ENCODE measurements around the gene BRI3BP. TPM values are rescaled to one million over a fixed set of nuclear protein-coding genes. Genes with fewer than 3 reads are reported as not detected.
"Not testable (repeated sequence)": the region's sequence is repeated elsewhere in the genome, so short reads cannot be mapped to it uniquely, and the experiment has no call there.

Gene BRI3BP
- total RNA-seq, 2 donors from 2014 or later: 5.9 to 8.0 TPM

DNA sequence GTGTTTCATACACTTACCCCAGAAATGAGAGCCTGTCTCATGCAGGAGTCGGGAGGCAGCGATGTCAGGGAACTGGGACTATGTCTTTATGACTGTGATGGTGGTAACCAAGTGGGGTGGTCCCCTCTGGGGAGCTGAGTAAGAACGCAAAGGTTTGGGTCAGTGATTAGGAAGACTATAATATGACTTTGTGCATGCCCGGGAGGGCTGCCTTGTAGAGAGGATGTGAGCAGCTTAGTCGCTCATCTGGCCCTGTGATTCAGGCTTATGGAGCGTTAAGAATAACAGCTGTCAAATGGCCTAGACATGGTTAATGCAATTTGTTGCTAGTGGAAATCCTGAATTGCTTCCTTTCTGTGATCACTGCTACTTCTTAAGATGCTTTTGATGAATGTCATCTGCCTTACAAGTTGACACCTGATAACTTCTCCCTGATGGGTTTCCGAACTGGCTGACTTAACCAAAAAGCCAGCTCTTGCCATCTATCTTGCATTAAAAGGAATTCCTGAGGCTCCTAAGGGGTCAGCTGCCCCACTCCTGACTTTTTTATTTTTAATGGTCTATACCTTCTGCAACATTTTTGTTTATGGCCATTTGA, 36.4 kb downstream of the BRI3BP start:
- Histone ChIP-seq H3K27ac (no peak overlapping the region), H3K36me3 (replicated peaks in 1 of 2; ENCODE audit: insufficient read depth in 1 of 2, low read depth in 2 of 2) (no peaks in the 10 kb centered on the region), H3K9me3 (no peaks in the 10 kb centered on the region), H3K4me1 (no peaks in the 10 kb centered on the region), H3K27me3 (no peaks in the 10 kb centered on the region), H3K4me3 (no peak overlapping the region)
- TF ChIP-seq POLR2A (IDR thresholded peaks at IDR 0.05): no peak
- TF ChIP-seq, protein P1, sequence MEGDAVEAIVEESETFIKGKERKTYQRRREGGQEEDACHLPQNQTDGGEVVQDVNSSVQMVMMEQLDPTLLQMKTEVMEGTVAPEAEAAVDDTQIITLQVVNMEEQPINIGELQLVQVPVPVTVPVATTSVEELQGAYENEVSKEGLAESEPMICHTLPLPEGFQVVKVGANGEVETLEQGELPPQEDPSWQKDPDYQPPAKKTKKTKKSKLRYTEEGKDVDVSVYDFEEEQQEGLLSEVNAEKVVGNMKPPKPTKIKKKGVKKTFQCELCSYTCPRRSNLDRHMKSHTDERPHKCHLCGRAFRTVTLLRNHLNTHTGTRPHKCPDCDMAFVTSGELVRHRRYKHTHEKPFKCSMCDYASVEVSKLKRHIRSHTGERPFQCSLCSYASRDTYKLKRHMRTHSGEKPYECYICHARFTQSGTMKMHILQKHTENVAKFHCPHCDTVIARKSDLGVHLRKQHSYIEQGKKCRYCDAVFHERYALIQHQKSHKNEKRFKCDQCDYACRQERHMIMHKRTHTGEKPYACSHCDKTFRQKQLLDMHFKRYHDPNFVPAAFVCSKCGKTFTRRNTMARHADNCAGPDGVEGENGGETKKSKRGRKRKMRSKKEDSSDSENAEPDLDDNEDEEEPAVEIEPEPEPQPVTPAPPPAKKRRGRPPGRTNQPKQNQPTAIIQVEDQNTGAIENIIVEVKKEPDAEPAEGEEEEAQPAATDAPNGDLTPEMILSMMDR (IDR thresholded peaks at IDR 0.05): no peak
- intact Hi-C loops (cut with DNase I): no loop called here
- ATAC-seq (no peak), DNase-seq (no peak)
- WGBS, 2 donors: 85 to 97% methylated on average over 7 of the region's 7 CpGs

DNA sequence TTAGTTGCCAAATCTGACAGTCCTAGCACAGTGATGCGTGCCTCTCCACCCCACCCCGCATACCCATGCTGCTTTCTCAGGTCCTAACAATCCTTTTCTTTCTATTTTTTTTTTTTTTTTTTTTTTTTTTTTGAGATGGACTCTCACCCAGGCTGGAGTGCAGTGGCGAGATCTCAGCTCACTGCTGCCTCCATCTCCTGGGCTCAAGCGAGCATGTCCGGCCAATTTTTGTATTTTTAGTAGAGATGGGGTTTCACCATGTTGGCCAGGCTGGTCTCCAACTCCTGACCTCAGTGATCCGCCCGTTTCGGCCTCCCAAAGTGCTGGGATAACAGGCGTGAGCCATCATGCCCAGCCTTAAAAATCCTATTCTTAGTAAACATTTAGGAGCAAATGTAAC, 38.0 kb downstream of the BRI3BP start:
- 81 to 90% methylated on average over 9 of the region's 9 CpGs for WGBS, 2 donors
- intact Hi-C loops (cut with DNase I); ATAC-seq: not testable (repeated sequence)

DNA sequence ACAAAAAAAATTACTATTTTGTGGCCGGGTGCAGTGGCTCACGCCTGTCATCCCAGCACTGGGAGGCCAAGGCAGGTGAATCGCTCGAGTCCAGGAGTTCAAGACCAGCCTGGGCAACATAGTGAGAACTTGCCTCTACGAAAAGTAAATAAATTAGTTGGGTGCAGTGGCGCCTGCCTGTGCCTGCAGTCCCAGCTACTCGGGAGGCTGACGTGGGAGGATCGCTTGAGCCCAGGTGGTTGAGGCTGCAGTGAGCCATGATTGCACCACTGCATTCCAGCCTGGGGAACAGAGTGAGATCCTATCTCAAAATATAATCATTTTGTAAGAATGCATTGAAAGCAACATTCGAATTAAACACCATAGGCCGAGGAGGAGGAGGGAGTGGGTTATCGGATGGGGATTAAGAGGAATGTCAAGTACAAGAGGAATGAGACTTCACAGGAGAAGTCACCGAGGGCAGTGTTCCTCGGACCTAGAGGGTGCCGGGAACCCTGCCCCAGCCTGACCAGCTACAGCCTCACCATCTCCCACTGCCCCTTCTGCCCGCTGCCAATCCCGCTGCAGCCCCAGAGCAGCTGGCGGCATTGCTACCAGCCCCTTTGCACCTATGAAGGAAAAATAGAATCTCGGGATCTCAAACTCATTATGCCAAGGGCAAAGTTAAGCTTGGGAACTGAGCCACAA, 39.2 kb downstream of the BRI3BP start:
- ATAC-seq: no peak
- TF ChIP-seq, protein P1 (IDR thresholded peaks at IDR 0.05): no peak
- no peak for TF ChIP-seq POLR2A (IDR thresholded peaks at IDR 0.05)
- intact Hi-C loops (cut with DNase I): no loop called here
- Histone ChIP-seq H3K4me1 (no peaks in the 10 kb centered on the region), H3K27ac (no peak overlapping the region), H3K9me3 (no peaks in the 10 kb centered on the region), H3K36me3 (replicated peaks in 1 of 2; ENCODE audit: insufficient read depth in 1 of 2, low read depth in 2 of 2) (no peaks in the 10 kb centered on the region), H3K27me3 (no peaks in the 10 kb centered on the region), H3K4me3 (no peak overlapping the region)
- no peak for DNase-seq
- 88 to 90% methylated on average over 19 of the region's 19 CpGs for WGBS, 2 donors

More for the DNA sequence above, 38.0 kb downstream of the BRI3BP start:
- not testable (repeated sequence) for H3K4me1 ChIP-seq; H3K36me3 ChIP-seq (replicated peaks in 1 of 2; ENCODE audit: insufficient read depth in 1 of 2, low read depth in 2 of 2); H3K27me3 ChIP-seq; H3K27ac ChIP-seq; H3K9me3 ChIP-seq; DNase-seq; H3K4me3 ChIP-seq

DNA sequence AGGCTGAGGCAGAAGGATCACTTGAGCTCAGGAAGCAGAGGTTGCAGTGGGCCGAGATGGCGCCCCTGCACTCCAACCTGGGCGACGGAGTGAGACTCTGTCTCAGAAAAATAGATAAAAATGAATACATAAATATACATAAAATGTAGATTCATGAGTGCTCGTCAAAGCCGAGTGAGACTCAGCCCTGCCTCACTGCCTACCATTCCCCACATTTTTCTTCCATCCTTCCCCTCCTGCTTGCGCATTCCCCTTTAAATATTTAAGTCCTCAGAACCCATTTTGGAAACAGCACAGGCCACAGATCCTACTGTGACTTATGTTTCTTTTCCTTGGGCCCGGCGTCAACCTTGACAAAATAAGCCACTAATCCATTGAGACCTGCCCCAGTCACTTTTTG, 39.8 kb downstream of the BRI3BP start:
- ATAC-seq: no peak
- H3K36me3 ChIP-seq (replicated peaks in 1 of 2; ENCODE audit: insufficient read depth in 1 of 2, low read depth in 2 of 2): no peaks in the 10 kb centered on the region
- no peak overlapping the region for H3K4me3 ChIP-seq
- no peak for DNase-seq
- intact Hi-C loops (cut with DNase I): no loop called here
- TF ChIP-seq, protein P1 (IDR thresholded peaks at IDR 0.05): no peak
- WGBS, 2 donors: 89 to 91% methylated on average over 9 of the region's 9 CpGs
- no peak overlapping the region for H3K27ac ChIP-seq
- H3K9me3 ChIP-seq: no peaks in the 10 kb centered on the region
- no peaks in the 10 kb centered on the region for H3K27me3 ChIP-seq
- no peaks in the 10 kb centered on the region for H3K4me1 ChIP-seq

DNA sequence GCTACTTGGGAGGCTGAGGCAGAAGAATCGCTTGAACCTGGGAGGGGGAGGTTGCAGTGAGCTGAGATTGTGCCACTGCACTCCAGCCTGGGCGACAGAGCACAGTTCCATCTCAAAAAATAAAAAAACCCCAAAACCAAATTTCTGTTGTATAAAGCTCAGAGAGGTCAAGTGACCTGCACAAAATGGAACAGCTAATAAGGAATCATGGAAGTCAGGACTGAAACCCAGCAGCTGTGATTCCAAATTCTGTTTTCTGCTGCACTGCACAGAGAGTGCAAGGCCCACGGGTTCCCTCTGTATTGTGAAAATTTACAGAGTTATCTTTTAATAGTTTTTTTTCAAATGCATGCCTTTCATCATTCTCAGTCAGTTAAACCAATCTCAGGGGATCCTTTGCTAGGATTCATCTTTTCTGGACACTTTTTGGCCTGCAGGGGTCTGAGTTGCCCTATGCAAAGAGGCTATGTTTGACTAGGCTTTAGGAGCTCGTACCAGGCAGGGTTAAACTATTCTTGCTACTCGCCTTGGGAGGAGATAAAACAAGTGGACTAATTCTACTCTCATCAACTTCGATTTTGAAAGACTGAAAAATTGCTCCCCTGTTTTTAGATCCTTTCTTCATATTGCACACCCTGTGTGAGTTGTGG, 45.7 kb downstream of the BRI3BP start:
- Histone ChIP-seq H3K4me3 (no peak overlapping the region), H3K27ac (no peak overlapping the region), H3K9me3 (no peaks in the 10 kb centered on the region), H3K27me3 (no peaks in the 10 kb centered on the region), H3K4me1 (no peaks in the 10 kb centered on the region), H3K36me3 (replicated peaks in 1 of 2; ENCODE audit: insufficient read depth in 1 of 2, low read depth in 2 of 2) (no peaks in the 10 kb centered on the region)
- no peak for ATAC-seq
- no peak for TF ChIP-seq POLR2A (IDR thresholded peaks at IDR 0.05)
- TF ChIP-seq, protein P1 (IDR thresholded peaks at IDR 0.05): no peak
- DNase-seq: no peak
- intact Hi-C loops (cut with DNase I): no loop called here
- 65 to 69% methylated on average over 6 of the region's 6 CpGs for WGBS, 2 donors

Measured in body of pancreas (tissue), 4 donors.